ENCODE measurements around the gene PAK2. TPM values are rescaled to one million over a fixed set of nuclear protein-coding genes. Genes with fewer than 3 reads are reported as not detected.
A peak's percentile ranks its signal among the peaks of the same experiment; 100 is the strongest.
"Not testable (repeated sequence)": the region's sequence is repeated elsewhere in the genome, so short reads cannot be mapped to it uniquely, and the experiment has no call there.

PAK2 gene
- total RNA-seq, 1 experiment from 2014 or later = 69.6 TPM

DNA sequence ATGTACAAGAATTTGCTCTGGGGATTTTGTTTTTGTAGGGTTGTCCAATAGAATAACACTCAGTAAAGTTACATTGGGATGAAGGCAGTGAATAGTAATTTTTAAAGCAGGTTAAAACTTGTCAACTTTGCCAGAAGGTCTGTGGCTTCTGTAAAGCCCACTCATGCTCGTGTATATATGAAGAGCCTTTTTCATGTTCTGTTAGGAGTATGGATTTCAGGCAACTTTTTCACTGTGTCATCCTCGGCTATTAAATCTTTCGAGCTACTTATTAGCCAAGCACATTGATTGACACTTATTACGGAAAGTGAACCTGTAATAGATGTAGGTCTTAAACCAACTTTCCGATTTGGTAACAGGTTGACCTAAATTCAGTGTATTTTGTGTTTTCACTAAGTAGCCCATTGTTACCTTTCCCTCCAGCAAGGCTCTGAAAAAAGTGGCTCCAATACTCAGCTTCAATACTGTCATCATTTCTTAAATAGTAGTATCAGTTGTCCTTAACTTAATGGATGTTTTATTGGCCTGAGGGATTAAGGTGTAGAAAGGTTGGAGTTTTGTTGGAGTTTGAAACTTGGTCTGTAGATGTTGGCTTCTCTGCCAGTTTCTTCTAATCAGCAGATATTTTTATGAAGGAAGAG, 1.7 kb downstream of the PAK2 start:
- H3K9me3 ChIP-seq (ENCODE audit: control insufficient read depth in 1 of 2, insufficient read depth in 1 of 2, low read depth in 1 of 2, low read length in 2 of 2) = no peaks in the 10 kb centered on the region
- peak overlapping the region; percentile 87 for H3K4me2 ChIP-seq (ENCODE audit: low read length)
- no peaks in the 10 kb centered on the region for H3K27me3 ChIP-seq (ENCODE audit: insufficient read depth, low read length)
- H3K9ac ChIP-seq (ENCODE audit: low read length) = peak overlapping the region; percentile 97
- POLR2A ChIA-PET = no interaction called here
- H3K27ac ChIP-seq (ENCODE audit: low read depth, low read length) = no peak overlapping the region
- ATAC-seq (no peak), DNase-seq (ENCODE audit: low read depth, low spot score) (no peak)
- BruUV-seq (replicated peaks) = TSS peak; percentile 63
- TF ChIP-seq ELF1 (IDR thresholded peaks at IDR 0.05; ENCODE audit: borderline replicate concordance, low read depth) (no peak), ZFX (IDR thresholded peaks at IDR 0.05) (no peak)
- H3K4me3 ChIP-seq (replicated peaks in 1 of 2; ENCODE audit: low read depth in 1 of 2, low read length in 2 of 2) = peak overlapping the region; percentile 62 to 100
- CTCF ChIA-PET = no interaction called here
- peaks cover 3 to 11% of the 10 kb centered on the region in 2 experiments; a peak in 3 of 4 replicates for H3K4me1 ChIP-seq (ENCODE audit: control insufficient read depth in 1 of 2, insufficient read depth in 2 of 2, low read length in 2 of 2)
- no peak overlapping the region for H2AFZ ChIP-seq (ENCODE audit: low read depth, low read length, poor library complexity, severe bottlenecking)
- H4K20me1 ChIP-seq (ENCODE audit: insufficient read depth) = peaks cover 6% of the 10 kb centered on the region; the same call in 1 of the 2 replicates
- peaks cover 66% of the 10 kb centered on the region for H3K79me2 ChIP-seq (ENCODE audit: insufficient read depth, low read length)
- intact Hi-C loops (cut with micrococcal nuclease) = no loop called here
- no peaks in the 10 kb centered on the region for H3K9me2 ChIP-seq (ENCODE audit: insufficient read depth)
- peaks cover 0 to 4% of the 10 kb centered on the region in 2 experiments; a peak in 1 of 4 replicates for H3K36me3 ChIP-seq (ENCODE audit: control insufficient read depth in 1 of 2, insufficient read depth in 2 of 2, low read length in 2 of 2)
- RAD21 ChIA-PET (ENCODE audit: low non-redundant PET in 1 of 2, low total read pairs in 2 of 2, uncharacterized antibody in 2 of 2, unreplicated experiment in 2 of 2) = interaction anchor here in 1 of 2 experiments (0.6 kb wide), 1 partner anchor 137 kb away, joined by 6 read pairs; no protein-coding TSS in a partner anchor

- Histone ChIP-seq H4K20me1 (ENCODE audit: insufficient read depth) (peaks cover 20% of the 10 kb centered on the region; the same call in 1 of the 2 replicates), H3K4me1 (ENCODE audit: control insufficient read depth in 1 of 2, insufficient read depth in 2 of 2, low read length in 2 of 2) (peaks cover 3 to 11% of the 10 kb centered on the region in 2 experiments; a peak in 3 of 4 replicates), H3K79me2 (ENCODE audit: insufficient read depth, low read length) (peaks cover 88% of the 10 kb centered on the region)
- intact Hi-C loops (cut with micrococcal nuclease); CTCF ChIA-PET; H3K9me3 ChIP-seq (ENCODE audit: control insufficient read depth in 1 of 2, insufficient read depth in 1 of 2, low read depth in 1 of 2, low read length in 2 of 2); POLR2A ChIA-PET; RAD21 ChIA-PET (ENCODE audit: low non-redundant PET in 1 of 2, low total read pairs in 2 of 2, uncharacterized antibody in 2 of 2, unreplicated experiment in 2 of 2); H3K4me2 ChIP-seq (ENCODE audit: low read length); H2AFZ ChIP-seq (ENCODE audit: low read depth, low read length, poor library complexity, severe bottlenecking); H3K36me3 ChIP-seq (ENCODE audit: control insufficient read depth in 1 of 2, insufficient read depth in 2 of 2, low read length in 2 of 2); BruUV-seq (replicated peaks); H3K27ac ChIP-seq (ENCODE audit: low read depth, low read length); H3K9ac ChIP-seq (ENCODE audit: low read length); H3K27me3 ChIP-seq (ENCODE audit: insufficient read depth, low read length); H3K9me2 ChIP-seq (ENCODE audit: insufficient read depth); DNase-seq (ENCODE audit: low read depth, low spot score); H3K4me3 ChIP-seq (replicated peaks in 1 of 2; ENCODE audit: low read depth in 1 of 2, low read length in 2 of 2); ATAC-seq: not testable (repeated sequence)
These were observed 3.9 kb downstream of the PAK2 start for GRCh38 chr3:196743569-196743968.

Data from HCT116 (cell line).